Loucy (cell line): ENCODE results near the gene LMX1B.

ENCODE experiments used
- H2AFZ ChIP-seq: fragments of 200-600 bp; sonication (generic); 2 replicates; pipeline ENCODE4 v1.6.0; 2016; ENCODE audit warnings: antibody characterized with exemption, mild to moderate bottlenecking, low read length, moderate library complexity
- H3F3A ChIP-seq: fragments of 200-600 bp; 2 replicates; pipeline ENCODE4 v1.6.0; 2016; ENCODE audit warnings: antibody characterized with exemption, low read depth, mild to moderate bottlenecking
- H3K27me3 ChIP-seq: fragments of 200-600 bp; sonication (generic); 2 replicates; pipeline ENCODE4 v1.6.1; 2014; ENCODE audit warnings: low read length, mild to moderate bottlenecking; ENCODE audit not compliant: insufficient read depth, poor library complexity, severe bottlenecking
- H3K36me3 ChIP-seq: fragments of 200-600 bp; sonication (generic); 2 replicates; pipeline ENCODE4 v1.6.1; 2016; ENCODE audit warnings: low read length; ENCODE audit not compliant: insufficient read depth
- H3K4me1 ChIP-seq: fragments of 200-600 bp; sonication (generic); 2 replicates; pipeline ENCODE4 v1.5.1; 2014; ENCODE audit warnings: low read length, mild to moderate bottlenecking; ENCODE audit not compliant: insufficient read depth, poor library complexity, severe bottlenecking
- H3K4me2 ChIP-seq: fragments of 200-600 bp; sonication (generic); 2 replicates; pipeline ENCODE4 v1.6.0; 2014; ENCODE audit warnings: antibody characterized with exemption, low read length, low read depth, mild to moderate bottlenecking; ENCODE audit not compliant: poor library complexity, severe bottlenecking
- H3K4me3 ChIP-seq: fragments of 200-600 bp; sonication (generic); 2 replicates; pipeline ENCODE4 v1.5.1; 2014; ENCODE audit warnings: low read length, mild to moderate bottlenecking, mixed read lengths; ENCODE audit not compliant: poor library complexity, severe bottlenecking
- H3K79me2 ChIP-seq: fragments of 200-600 bp; sonication (generic); 2 replicates; pipeline ENCODE4 v1.6.1; 2014; ENCODE audit warnings: low read length; ENCODE audit not compliant: insufficient read depth
- H3K9ac ChIP-seq: fragments of 200-600 bp; sonication (generic); 2 replicates; pipeline ENCODE4 v1.6.0; 2014; ENCODE audit warnings: mild to moderate bottlenecking, low read depth, low read length, moderate library complexity; ENCODE audit not compliant: poor library complexity, severe bottlenecking
- H3K9me2 ChIP-seq: fragments of 200-600 bp; sonication (generic); replicated peaks from 2 replicates; pipeline ENCODE4 v1.6.1; 2016; ENCODE audit warnings: low read depth, low read length, mixed read lengths
- H3K9me3 ChIP-seq: fragments of 200-600 bp; sonication (generic); 2 replicates; pipeline ENCODE4 v1.6.1; 2014; ENCODE audit warnings: mild to moderate bottlenecking, antibody characterized with exemption, low read length, low read depth; ENCODE audit not compliant: insufficient read depth
- H4K20me1 ChIP-seq: fragments of 200-600 bp; sonication (generic); 2 replicates; pipeline ENCODE4 v1.6.0; 2014; ENCODE audit warnings: antibody characterized with exemption, low read length, mild to moderate bottlenecking; ENCODE audit not compliant: insufficient read depth, poor library complexity, severe bottlenecking
- CTCF ChIP-seq: fragments of 200-600 bp; sonication (generic); conservative IDR thresholded peaks from 2 replicates; pipeline ENCODE4 v1.5.1; 2014; ENCODE audit warnings: mild to moderate bottlenecking, antibody characterized with exemption, low read length
- EZH2phosphoT487 ChIP-seq: fragments of 200-600 bp; IDR thresholded peaks from 2 replicates; pipeline ENCODE4 v1.6.1; 2018; ENCODE audit warnings: antibody characterized with exemption, mild to moderate bottlenecking, moderate library complexity, borderline replicate concordance

The LMX1B gene

GRCh38 chr9:126692041-126692758 is 78.5 kb downstream of the LMX1B start:
- no peaks in the 10 kb centered on the region for H3K79me2 ChIP-seq
- no peak overlapping the region for H2AFZ ChIP-seq
- no peaks in the 10 kb centered on the region for H3K9me3 ChIP-seq
- no peaks in the 10 kb centered on the region for H3K36me3 ChIP-seq
- H3K4me1 ChIP-seq = no peaks in the 10 kb centered on the region
- no peaks in the 10 kb centered on the region for H3K9me2 ChIP-seq
- TF ChIP-seq CTCF (no peak), EZH2phosphoT487 (no peak)
- no peaks in the 10 kb centered on the region for H3F3A ChIP-seq
- no peak overlapping the region for H3K9ac ChIP-seq
- no peak overlapping the region for H3K4me3 ChIP-seq
- H3K27me3 ChIP-seq = no peaks in the 10 kb centered on the region
- H4K20me1 ChIP-seq = no peaks in the 10 kb centered on the region
- H3K4me2 ChIP-seq = no peak overlapping the region

GRCh38 chr9:126692759-126693427 is 79.2 kb downstream of the LMX1B start:
- H2AFZ ChIP-seq = no peak overlapping the region
- H3K4me1 ChIP-seq = no peaks in the 10 kb centered on the region
- no peaks in the 10 kb centered on the region for H3K27me3 ChIP-seq
- no peaks in the 10 kb centered on the region for H3K9me3 ChIP-seq
- H4K20me1 ChIP-seq = no peaks in the 10 kb centered on the region
- H3K79me2 ChIP-seq = no peaks in the 10 kb centered on the region
- no peak for TF ChIP-seq EZH2phosphoT487
- no peak for TF ChIP-seq CTCF
- H3K36me3 ChIP-seq = no peaks in the 10 kb centered on the region
- no peak overlapping the region for H3K9ac ChIP-seq
- H3K9me2 ChIP-seq = no peaks in the 10 kb centered on the region
- no peak overlapping the region for H3K4me3 ChIP-seq
- H3F3A ChIP-seq = no peaks in the 10 kb centered on the region
- H3K4me2 ChIP-seq = no peak overlapping the region

GRCh38 chr9:126693428-126693944 is 79.8 kb downstream of the LMX1B start:
- Histone ChIP-seq H2AFZ (no peak overlapping the region), H3K36me3 (no peaks in the 10 kb centered on the region), H3K4me2 (no peak overlapping the region), H4K20me1 (no peaks in the 10 kb centered on the region), H3K9me2 (no peaks in the 10 kb centered on the region), H3F3A (no peaks in the 10 kb centered on the region), H3K79me2 (no peaks in the 10 kb centered on the region), H3K4me1 (no peaks in the 10 kb centered on the region), H3K4me3 (no peak overlapping the region), H3K9me3 (no peaks in the 10 kb centered on the region), H3K27me3 (no peaks in the 10 kb centered on the region), H3K9ac (no peak overlapping the region)
- TF ChIP-seq CTCF (no peak), EZH2phosphoT487 (no peak)
